GM23338 (cell line): ENCODE data around the gene SLC23A2. TPM values are rescaled to one million over a fixed set of nuclear protein-coding genes. Genes with fewer than 3 reads are reported as not detected.

Source experiments
- ATAC-seq: fragments of 200-7000 bp; cut with Tn5 transposase; 3 replicates; pipeline ENCODE4 v1.9.1; 2020
- DNase-seq: peaks from one replicate; pipeline ENCODE4 v3.0.0-alpha.2; 2015; ENCODE audit warnings: low spot score
- H2AFZ ChIP-seq: fragments of 200-600 bp; sonication (generic); 2 replicates; pipeline ENCODE4 v1.8.0; 2016; ENCODE audit warnings: antibody characterized with exemption, mild to moderate bottlenecking, moderate library complexity
- H3F3A ChIP-seq: fragments of 200-600 bp; sonication (generic); replicated peaks from 2 replicates; pipeline ENCODE4 v1.8.0; 2017; ENCODE audit warnings: antibody characterized with exemption, mixed run types, low read depth
- H3K27ac ChIP-seq: fragments of 200-600 bp; sonication (generic); 2 replicates; pipeline ENCODE4 v1.6.1; 2016; ENCODE audit warnings: low read depth
- H3K27me3 ChIP-seq: fragments of 200-600 bp; sonication (generic); 2 replicates; pipeline ENCODE4 v1.8.0; 2016; ENCODE audit warnings: mild to moderate bottlenecking, mixed run types, moderate library complexity; ENCODE audit not compliant: insufficient read depth
- H3K36me3 ChIP-seq: fragments of 200-600 bp; sonication (generic); 2 replicates; pipeline ENCODE4 v1.8.0; 2016; ENCODE audit warnings: mild to moderate bottlenecking; ENCODE audit not compliant: insufficient read depth
- H3K4me1 ChIP-seq: fragments of 200-600 bp; sonication (generic); 2 replicates; pipeline ENCODE4 v1.8.0; 2016; ENCODE audit warnings: mild to moderate bottlenecking, moderate library complexity; ENCODE audit not compliant: insufficient read depth
- H3K4me2 ChIP-seq: fragments of 200-600 bp; sonication (generic); 2 replicates; pipeline ENCODE4 v1.7.1; 2017; ENCODE audit warnings: mixed run types
- H3K4me3 ChIP-seq: fragments of 200-600 bp; sonication (generic); 2 replicates; pipeline ENCODE4 v1.6.1; 2016; ENCODE audit warnings: mixed run types
- H3K79me2 ChIP-seq: fragments of 200-600 bp; sonication (generic); replicated peaks from 2 replicates; pipeline ENCODE4 v1.8.0; 2017; ENCODE audit warnings: mild to moderate bottlenecking; ENCODE audit not compliant: insufficient read depth
- H3K9me2 ChIP-seq: fragments of 200-600 bp; sonication (generic); 2 replicates; pipeline ENCODE4 v1.8.0; 2017; ENCODE audit not compliant: insufficient read depth
- H4K20me1 ChIP-seq: fragments of 200-600 bp; sonication (generic); replicated peaks from 2 replicates; pipeline ENCODE4 v1.8.0; 2017; ENCODE audit warnings: mild to moderate bottlenecking; ENCODE audit not compliant: insufficient read depth
- H3K27ac Mint-ChIP-seq: 2 replicates; pipeline ENCODE4 v1.8.0; 2020; ENCODE audit warnings: inconsistent platforms, mild to moderate bottlenecking, moderate library complexity, mixed read lengths
- H3K27me3 Mint-ChIP-seq: 3 replicates; pipeline ENCODE4 v1.8.0; 2022; ENCODE audit warnings: low read depth, mild to moderate bottlenecking, moderate library complexity, mixed read lengths, inconsistent platforms; ENCODE audit not compliant: insufficient read depth, poor library complexity
- H3K36me3 Mint-ChIP-seq: 3 replicates; pipeline ENCODE4 v1.8.0; 2021; ENCODE audit warnings: low read depth, mild to moderate bottlenecking, inconsistent platforms, moderate library complexity, mixed read lengths
- H3K4me1 Mint-ChIP-seq: 3 replicates; pipeline ENCODE4 v1.8.0; 2020; ENCODE audit warnings: mild to moderate bottlenecking, inconsistent platforms, mixed read lengths
- H3K4me3 Mint-ChIP-seq: 3 replicates; pipeline ENCODE4 v1.8.0; 2021; ENCODE audit warnings: moderate library complexity, mild to moderate bottlenecking, inconsistent platforms, mixed read lengths
- H3K9me3 Mint-ChIP-seq: 3 replicates; pipeline ENCODE4 v1.8.0; 2020; ENCODE audit warnings: moderate library complexity, mild to moderate bottlenecking, inconsistent platforms, mixed read lengths
- CTCF ChIP-seq, 2 experiments: fragments of 200-600 bp in 1 of 2; sonication (generic) in 1 of 2; conservative IDR thresholded peaks; 2 replicates each; pipeline versions ENCODE4 v1.5.1 to v1.6.1; 2016 to 2017; ENCODE audit warnings: antibody characterized with exemption in 2 of 2, low read depth in 2 of 2, mild to moderate bottlenecking in 2 of 2, moderate library complexity in 1 of 2
- EZH2phosphoT487 ChIP-seq: fragments of 200-600 bp; sonication (generic); IDR thresholded peaks from one replicate; pipeline ENCODE4 v1.8.1; 2018; ENCODE audit warnings: antibody characterized with exemption; ENCODE audit not compliant: unreplicated experiment
- POLR2AphosphoS5 ChIP-seq: IDR thresholded peaks from 2 replicates; pipeline ENCODE4 v1.6.1; 2016; ENCODE audit warnings: antibody characterized with exemption, low read depth
- ZNF331 ChIP-seq: fragments of 250-450 bp; sonication (Bioruptor Pico); IDR thresholded peaks from 2 replicates; pipeline ENCODE4 v1.5.0; 2020; ENCODE audit warnings: low read depth, mild to moderate bottlenecking, moderate library complexity
- polyA plus RNA-seq: library from polyadenylated mRNA; unstranded; fragments of >200 nt; fragmentation: Nextera tagmentation; extraction: Ambion mirVana; gene quantifications from 2 replicates; pipeline ENCODE4 v1.2.1, GENCODE V29; 2016
- total RNA-seq: library from RNA; depleted of rRNA; stranded (reverse); fragments of >200 nt; shearing (Covaris generic); gene quantifications from 2 replicates; pipeline ENCODE4 v1.2.3, GENCODE V29; 2014
- TF ChIP-seq, protein P1 (sequence below): fragments of 250-450 bp; sonication (Bioruptor Pico); IDR thresholded peaks from 2 replicates; pipeline ENCODE4 v1.5.0; 2020; ENCODE audit warnings: mild to moderate bottlenecking, moderate library complexity

SLC23A2 gene
- total and polyA plus RNA-seq, 2 experiments from 2014 or later: 4.4 to 20.2 TPM

- Mint-ChIP-seq H3K4me3 (peak overlapping the region; percentile 82), H3K4me1 (peaks cover 20% of the 10 kb centered on the region), H3K27ac (no peak overlapping the region), H3K36me3 (no peaks in the 10 kb centered on the region), H3K27me3 (peaks cover 11% of the 10 kb centered on the region), H3K9me3 (no peaks in the 10 kb centered on the region; the same call in 1 of the 3 replicates)
- peaks cover 6% of the 10 kb centered on the region; the same call in 1 of the 2 replicates for H3K4me1 ChIP-seq
- peak overlapping the region; percentile 94 for H2AFZ ChIP-seq
- H3K27me3 ChIP-seq: peaks cover 10% of the 10 kb centered on the region
- H3F3A ChIP-seq: peaks cover 8% of the 10 kb centered on the region; the same call in 1 of the 2 replicates
- H3K4me2 ChIP-seq: peak overlapping the region; percentile 99
- no peak overlapping the region for H3K27ac ChIP-seq
- H3K4me3 ChIP-seq: peak overlapping the region; percentile 88
- TF ChIP-seq POLR2AphosphoS5 (no peak), ZNF331 (CRISPR knock-in tag) (no peak), CTCF (conservative IDR thresholded peaks at IDR 0.05; ENCODE audit: low read depth in 2 of 2) (no peak), EZH2phosphoT487 (no peak)
- TF ChIP-seq, protein P1, sequence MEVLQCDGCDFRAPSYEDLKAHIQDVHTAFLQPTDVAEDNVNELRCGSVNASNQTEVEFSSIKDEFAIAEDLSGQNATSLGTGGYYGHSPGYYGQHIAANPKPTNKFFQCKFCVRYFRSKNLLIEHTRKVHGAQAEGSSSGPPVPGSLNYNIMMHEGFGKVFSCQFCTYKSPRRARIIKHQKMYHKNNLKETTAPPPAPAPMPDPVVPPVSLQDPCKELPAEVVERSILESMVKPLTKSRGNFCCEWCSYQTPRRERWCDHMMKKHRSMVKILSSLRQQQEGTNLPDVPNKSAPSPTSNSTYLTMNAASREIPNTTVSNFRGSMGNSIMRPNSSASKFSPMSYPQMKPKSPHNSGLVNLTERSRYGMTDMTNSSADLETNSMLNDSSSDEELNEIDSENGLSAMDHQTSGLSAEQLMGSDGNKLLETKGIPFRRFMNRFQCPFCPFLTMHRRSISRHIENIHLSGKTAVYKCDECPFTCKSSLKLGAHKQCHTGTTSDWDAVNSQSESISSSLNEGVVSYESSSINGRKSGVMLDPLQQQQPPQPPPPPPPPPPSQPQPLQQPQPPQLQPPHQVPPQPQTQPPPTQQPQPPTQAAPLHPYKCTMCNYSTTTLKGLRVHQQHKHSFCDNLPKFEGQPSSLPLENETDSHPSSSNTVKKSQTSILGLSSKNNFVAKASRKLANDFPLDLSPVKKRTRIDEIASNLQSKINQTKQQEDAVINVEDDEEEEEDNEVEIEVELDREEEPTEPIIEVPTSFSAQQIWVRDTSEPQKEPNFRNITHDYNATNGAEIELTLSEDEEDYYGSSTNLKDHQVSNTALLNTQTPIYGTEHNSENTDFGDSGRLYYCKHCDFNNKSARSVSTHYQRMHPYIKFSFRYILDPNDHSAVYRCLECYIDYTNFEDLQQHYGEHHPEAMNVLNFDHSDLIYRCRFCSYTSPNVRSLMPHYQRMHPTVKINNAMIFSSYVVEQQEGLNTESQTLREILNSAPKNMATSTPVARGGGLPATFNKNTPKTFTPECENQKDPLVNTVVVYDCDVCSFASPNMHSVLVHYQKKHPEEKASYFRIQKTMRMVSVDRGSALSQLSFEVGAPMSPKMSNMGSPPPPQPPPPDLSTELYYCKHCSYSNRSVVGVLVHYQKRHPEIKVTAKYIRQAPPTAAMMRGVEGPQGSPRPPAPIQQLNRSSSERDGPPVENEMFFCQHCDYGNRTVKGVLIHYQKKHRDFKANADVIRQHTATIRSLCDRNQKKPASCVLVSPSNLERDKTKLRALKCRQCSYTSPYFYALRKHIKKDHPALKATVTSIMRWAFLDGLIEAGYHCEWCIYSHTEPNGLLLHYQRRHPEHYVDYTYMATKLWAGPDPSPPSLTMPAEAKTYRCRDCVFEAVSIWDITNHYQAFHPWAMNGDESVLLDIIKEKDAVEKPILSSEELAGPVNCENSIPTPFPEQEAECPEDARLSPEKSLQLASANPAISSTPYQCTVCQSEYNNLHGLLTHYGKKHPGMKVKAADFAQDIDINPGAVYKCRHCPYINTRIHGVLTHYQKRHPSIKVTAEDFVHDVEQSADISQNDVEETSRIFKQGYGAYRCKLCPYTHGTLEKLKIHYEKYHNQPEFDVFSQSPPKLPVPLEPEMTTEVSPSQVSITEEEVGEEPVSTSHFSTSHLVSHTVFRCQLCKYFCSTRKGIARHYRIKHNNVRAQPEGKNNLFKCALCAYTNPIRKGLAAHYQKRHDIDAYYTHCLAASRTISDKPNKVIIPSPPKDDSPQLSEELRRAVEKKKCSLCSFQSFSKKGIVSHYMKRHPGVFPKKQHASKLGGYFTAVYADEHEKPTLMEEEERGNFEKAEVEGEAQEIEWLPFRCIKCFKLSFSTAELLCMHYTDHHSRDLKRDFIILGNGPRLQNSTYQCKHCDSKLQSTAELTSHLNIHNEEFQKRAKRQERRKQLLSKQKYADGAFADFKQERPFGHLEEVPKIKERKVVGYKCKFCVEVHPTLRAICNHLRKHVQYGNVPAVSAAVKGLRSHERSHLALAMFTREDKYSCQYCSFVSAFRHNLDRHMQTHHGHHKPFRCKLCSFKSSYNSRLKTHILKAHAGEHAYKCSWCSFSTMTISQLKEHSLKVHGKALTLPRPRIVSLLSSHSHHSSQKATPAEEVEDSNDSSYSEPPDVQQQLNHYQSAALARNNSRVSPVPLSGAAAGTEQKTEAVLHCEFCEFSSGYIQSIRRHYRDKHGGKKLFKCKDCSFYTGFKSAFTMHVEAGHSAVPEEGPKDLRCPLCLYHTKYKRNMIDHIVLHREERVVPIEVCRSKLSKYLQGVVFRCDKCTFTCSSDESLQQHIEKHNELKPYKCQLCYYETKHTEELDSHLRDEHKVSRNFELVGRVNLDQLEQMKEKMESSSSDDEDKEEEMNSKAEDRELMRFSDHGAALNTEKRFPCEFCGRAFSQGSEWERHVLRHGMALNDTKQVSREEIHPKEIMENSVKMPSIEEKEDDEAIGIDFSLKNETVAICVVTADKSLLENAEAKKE (CRISPR knock-in tag): no peak
- no peaks in the 10 kb centered on the region for H3K9me2 ChIP-seq
- ATAC-seq: peak; percentile 83
- DNase-seq: peak; percentile 84
- peaks cover 7% of the 10 kb centered on the region; the same call in 1 of the 2 replicates for H4K20me1 ChIP-seq
- H3K36me3 ChIP-seq: no peaks in the 10 kb centered on the region
- H3K79me2 ChIP-seq: peaks cover 33% of the 10 kb centered on the region
These were observed 735 bp upstream of the SLC23A2 start for GRCh38 chr20:5002077-5002413.
